HG03095 (cell line): ENCODE data around the gene PPP1R14B.

Experiments
- ATAC-seq: cut with Tn5 transposase; IDR thresholded peaks from one replicate; pipeline ENCODE4 v1.9.1; 2021; ENCODE audit warnings: moderate library complexity; ENCODE audit not compliant: unreplicated experiment

Gene PPP1R14B

DNA sequence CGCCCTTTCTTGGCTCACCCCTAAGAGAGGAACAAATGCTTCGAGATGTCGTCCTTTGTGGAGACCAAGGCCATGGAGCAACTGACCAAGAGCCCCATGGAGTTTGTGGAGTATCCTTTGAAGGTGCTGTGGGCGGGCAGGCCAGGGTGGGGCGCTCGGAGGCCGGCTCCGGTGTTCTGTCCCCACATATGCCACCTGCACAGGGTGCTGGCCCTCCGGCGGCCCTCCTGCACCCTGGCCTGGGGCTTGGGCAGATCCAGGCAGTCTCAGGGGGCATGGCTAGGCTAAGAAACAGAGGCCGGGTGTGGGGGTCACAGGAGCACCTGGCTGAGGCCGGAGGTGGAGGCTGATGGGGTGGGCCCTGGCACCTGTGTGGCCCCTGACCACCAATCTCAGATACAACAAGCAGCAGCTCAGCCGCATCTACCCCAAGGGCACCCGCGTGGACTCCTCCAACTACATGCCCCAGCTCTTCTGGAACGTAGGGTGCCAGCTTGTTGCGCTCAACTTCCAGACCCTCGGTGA lies 14.9 kb upstream of the PPP1R14B start:
- no peak for ATAC-seq

GRCh38 chr11:64260147-64260708 lies 13.5 kb upstream of the PPP1R14B start:
- no peak for ATAC-seq

DNA sequence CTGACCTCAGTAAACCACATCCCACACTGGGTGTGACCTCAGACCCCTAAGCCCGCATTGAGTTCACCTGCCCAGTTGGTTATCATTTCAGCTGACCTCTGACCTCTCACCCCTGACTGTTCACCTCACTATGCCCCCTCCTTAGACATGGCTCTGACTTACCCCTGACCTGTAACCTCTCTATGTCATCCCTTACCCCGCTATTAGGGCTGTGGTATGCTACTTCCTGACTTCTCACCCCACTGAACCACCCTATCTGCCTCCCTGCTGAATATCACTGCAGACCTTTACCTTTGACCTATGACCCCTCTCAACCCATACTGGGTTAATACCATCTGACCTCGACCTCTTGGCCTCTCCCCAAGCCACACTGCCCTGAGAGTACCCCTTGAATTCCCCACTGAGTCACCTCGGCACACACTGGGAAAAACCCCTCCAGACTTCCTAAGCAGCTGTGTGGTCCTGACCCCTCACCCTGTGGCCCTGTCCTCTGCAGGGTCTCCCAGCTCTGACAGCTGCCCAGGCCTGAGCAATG lies 12.9 kb upstream of the PPP1R14B start:
- no peak for ATAC-seq

DNA sequence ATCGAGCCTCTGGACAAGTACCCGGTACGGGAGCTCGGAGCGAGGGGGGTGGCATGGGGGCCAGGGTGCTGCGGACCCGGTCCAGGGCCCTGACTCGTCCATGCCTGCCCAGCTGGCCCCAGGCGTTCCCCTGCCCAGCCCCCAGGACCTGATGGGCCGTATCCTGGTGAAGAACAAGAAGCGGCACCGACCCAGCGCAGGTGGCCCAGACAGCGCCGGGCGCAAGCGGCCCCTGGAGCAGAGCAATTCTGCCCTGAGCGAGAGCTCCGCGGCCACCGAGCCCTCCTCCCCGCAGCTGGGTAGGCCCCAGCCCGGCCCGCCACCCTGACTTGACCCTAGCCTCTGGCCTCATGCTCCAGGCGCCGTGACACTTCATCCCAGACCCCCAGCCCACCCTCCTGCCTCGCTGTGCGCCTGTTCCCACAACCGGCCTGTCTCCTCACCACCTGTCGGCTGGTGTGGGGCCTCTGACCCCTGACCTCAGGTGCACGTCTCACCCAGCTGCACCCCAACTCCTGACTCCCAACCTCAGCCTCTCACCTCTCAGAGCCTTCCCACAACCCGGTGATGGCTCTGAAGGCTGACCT lies 12.3 kb upstream of the PPP1R14B start:
- no peak for ATAC-seq

GRCh38 chr11:64258356-64258755 lies 11.6 kb upstream of the PPP1R14B start:
- no peak for ATAC-seq

- ATAC-seq, result no peak
Measured at GRCh38 chr11:64256300-64256699, 9.6 kb upstream of the PPP1R14B start.

GRCh38 chr11:64255135-64256128 lies 8.7 kb upstream of the PPP1R14B start:
- ATAC-seq, result no peak

DNA sequence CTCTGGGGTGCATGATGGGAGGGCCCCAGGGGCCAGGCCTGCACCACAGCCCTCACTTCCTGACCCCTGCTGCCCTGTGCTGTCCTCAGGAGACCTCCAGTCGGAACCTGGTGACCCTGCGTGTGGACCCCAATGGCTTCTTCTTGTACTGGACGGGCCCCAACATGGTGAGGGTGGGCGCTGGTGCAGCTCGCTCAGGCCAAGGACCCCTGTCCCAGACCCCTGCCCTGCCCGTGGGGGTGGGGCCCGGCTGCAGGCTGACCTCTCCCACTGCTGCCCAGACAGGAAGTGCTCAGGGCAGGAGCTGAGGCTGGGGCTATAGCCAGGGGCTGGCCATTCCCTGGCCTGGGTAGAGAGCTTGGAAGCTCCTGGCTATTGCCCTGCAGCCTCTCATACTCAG lies 7.6 kb upstream of the PPP1R14B start:
- no peak for ATAC-seq

DNA sequence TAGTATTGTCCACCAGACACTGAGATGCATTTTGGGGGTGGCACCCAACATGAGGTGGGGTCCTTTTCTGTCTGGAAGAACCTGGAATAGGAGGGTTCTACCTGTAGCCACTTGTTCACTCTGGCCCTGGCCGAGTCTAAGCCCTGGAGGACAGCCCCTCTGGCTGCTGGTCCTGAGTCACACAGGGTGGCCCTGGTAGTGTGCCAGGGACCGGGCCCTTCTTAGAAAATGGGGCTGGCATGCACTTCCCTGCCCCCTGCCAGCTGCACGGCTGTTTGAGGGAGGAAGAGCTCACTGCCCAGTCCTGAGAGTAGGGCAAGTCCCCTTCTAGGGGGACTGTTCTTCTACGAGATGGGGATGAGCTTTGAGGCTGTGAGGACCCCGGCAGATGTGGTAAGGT lies 6.7 kb upstream of the PPP1R14B start:
- no peak for ATAC-seq

DNA sequence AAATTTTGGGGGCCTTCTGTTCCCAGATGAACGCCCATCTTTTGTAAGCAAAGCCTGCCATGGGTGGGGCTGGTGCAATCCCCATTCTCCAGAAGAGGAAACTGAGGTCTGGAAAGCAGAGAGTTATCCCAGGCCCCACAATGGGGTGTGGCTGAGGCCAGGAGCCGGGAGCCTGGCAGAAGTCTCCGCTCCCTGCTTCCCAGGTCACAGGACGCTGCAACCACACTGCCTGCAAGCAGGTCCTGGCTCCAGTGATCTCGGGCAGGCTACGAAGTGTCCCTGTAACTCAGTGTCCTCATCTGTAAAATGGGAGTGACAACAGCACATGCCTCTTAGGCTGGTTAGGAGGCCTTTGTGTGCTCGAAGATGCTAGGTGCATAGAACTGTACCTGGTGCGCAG lies 6.3 kb upstream of the PPP1R14B start:
- ATAC-seq, result no peak

- no peak for ATAC-seq
Measured at GRCh38 chr11:64252003-64252872, 5.5 kb upstream of the PPP1R14B start.

GRCh38 chr11:64251753-64252002 lies 4.9 kb upstream of the PPP1R14B start:
- ATAC-seq, result no peak

DNA sequence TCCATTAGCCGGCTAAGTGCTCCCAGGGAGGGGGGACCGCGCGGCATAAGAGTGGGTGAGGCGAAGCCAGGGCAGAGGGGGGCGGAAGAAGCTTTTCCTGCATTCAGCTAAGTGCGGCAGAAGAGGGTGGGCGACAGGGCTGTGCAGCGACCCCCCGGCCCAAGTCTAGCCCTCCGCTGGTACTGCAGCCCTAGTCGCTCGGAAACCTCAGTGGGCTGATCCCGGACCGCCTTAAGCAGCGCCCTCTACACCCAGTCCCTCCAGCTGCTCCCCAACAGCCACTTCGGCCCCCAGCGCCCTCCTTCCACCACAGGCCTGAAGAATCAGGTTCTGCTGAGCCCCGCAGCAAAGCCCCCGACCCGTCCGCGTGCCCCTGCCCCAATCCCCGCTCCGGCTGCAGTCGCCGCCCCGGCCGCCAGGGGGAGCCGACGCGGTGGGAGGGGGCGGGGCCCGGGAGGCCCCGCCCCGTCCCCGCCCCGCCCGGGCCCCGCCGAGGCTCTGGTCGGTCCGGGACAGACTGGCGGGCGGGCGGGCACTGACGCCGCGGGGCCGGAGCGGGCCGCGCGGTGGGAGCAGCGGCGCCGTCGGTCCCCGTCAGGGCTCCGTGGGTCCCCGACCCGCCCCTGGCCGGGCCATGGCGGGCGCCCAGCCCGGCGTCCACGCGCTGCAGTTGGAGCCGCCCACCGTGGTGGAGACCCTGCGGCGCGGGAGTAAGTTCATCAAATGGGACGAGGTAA lies 4.4 kb upstream of the PPP1R14B start, which contains the start of gene PLCB3:
TSS of gene PLCB3 (plus strand) at position 515 of the 737 bp plus-strand sequence. CDS start at position 635, 120 bp downstream.
- ATAC-seq, result no peak

DNA sequence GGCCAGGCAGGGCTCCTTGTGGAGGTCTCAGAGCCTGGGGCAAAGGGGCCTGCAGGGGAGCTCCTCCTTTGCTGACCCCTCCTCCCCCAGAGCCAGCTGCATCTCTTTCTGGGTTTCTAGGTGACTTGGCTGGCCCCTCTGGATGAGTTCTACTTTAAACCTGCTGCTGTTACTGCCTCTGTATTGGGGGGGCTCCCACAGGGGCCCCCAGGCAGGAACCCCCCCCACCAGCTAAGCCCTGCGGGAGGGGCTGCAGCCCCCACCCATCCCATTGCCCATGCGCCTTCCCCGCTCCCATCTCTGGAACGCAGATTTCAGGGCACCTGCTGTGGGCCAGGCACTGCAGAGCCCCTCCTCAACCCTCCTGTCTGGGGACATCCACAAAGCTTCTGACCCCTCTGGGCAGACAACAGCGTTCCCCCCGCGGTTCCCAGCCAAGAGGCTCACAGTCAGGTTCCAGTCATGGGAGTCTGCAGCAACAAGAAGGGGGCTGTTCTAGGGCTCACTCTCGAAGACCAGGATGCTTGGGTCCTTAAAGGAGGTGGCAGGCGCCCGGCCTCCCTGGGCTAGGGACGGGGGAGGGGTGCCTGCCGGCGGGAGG lies 3.8 kb upstream of the PPP1R14B start:
- ATAC-seq, result no peak

GRCh38 chr11:64249563-64250414 lies 3.0 kb upstream of the PPP1R14B start:
- no peak for ATAC-seq

DNA sequence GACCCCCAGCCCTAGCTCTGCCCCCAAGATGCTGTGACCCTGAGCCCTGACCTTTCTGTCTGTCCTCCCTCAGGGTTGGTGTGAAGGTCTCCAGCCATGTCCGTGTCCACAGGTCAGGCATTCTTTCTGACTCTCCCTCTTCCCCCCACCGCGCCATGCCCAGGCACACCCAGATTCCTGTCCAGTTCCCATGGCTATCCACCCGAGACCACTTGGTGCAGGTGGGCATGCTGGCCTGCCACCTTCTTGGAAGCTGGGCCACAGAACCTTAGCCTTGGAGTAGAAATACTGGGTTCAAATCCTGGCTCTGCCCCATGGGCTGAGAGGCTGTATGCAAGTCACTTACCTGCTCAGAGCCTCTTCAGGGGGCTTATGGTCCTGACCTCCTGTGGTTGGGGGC lies 2.3 kb upstream of the PPP1R14B start:
- ATAC-seq, result no peak

GRCh38 chr11:64248578-64248977 lies 1.8 kb upstream of the PPP1R14B start:
- ATAC-seq, result no peak

GRCh38 chr11:64247729-64248531 lies 1.2 kb upstream of the PPP1R14B start:
- ATAC-seq, result no peak
